Activated CD8-positive, alpha-beta memory T cell treated with anti-CD3 and anti-CD28 coated beads, Interleukin-2, amount 10 ng/mL, durations not matched to agents 7 days and 5 days (primary cell): Measurements from ENCODE around the gene TOMM40L. TPM values are rescaled to one million over a fixed set of nuclear protein-coding genes. Genes with fewer than 3 reads are reported as not detected.
A peak's percentile ranks its signal among the peaks of the same experiment; 100 is the strongest.

Source experiments
- ATAC-seq: fragments of 150-1000 bp; cut with Tn5 transposase; one replicate; pipeline ENCODE4 v1.10.0; 2021; ENCODE audit warnings: moderate library complexity
- CTCF ChIA-PET: fragments of 350-600 bp; sonication (Branson Sonifier 250); formaldehyde crosslinking; loops from one replicate; lab custom pipeline; 2021; ENCODE audit warnings: antibody characterized with exemption; lab: Charles Lee
- DNase-seq: peaks from one replicate; pipeline ENCODE4 v3.0.0-alpha.2; 2020
- H3K27ac Mint-ChIP-seq: one replicate; pipeline ENCODE4 v1.8.0; 2021; ENCODE audit warnings: mild to moderate bottlenecking, mixed read lengths
- H3K27me3 Mint-ChIP-seq: one replicate; pipeline ENCODE4 v1.8.0; 2021; ENCODE audit warnings: mixed read lengths
- H3K36me3 Mint-ChIP-seq: one replicate; pipeline ENCODE4 v1.8.0; 2021; ENCODE audit warnings: mild to moderate bottlenecking, mixed read lengths
- H3K4me1 Mint-ChIP-seq: one replicate; pipeline ENCODE4 v1.8.0; 2021; ENCODE audit warnings: mixed read lengths
- H3K4me3 Mint-ChIP-seq: one replicate; pipeline ENCODE4 v1.8.0; 2021; ENCODE audit warnings: mild to moderate bottlenecking, moderate library complexity, mixed read lengths
- H3K9me3 Mint-ChIP-seq: one replicate; pipeline ENCODE4 v1.8.0; 2022; ENCODE audit warnings: low read depth, mixed read lengths
- total RNA-seq, 2 experiments: library from RNA; stranded (reverse); gene quantifications; one replicate each; pipeline ENCODE4 v1.2.3, GENCODE V29; 2021

Gene TOMM40L
- total RNA-seq, 2 experiments from 2014 or later, result 19.4 to 27.6 TPM

DNA sequence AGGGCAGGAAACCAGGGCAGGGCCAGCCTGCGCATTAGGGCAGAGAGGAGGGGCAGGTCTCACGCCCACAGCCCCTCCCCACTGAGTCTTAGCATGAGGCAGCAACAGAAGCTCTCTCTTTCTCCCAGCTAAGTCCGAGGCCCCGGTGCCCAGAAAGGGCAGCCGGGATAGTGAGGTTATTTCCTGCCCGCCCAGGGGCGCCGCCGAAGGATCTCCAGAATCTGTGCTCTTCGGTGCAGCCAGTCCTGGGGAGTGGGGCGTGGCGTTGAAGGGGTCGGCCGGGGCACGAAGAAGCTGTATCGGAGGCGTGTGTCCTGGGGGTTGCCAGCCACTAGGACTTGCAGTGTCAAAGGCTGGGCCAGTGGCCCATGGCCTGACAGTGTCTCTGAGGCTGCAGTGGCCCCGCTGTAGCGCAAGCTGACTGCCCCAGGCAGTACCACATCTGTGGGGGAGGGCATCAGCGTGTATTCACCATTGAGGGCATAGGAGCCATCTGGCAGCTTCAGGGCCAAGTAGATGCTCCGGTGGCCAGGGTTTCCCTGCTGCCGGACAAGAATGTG is 34.8 kb upstream of the TOMM40L start:
- no peak for DNase-seq
- ATAC-seq, result no peak
- Mint-ChIP-seq H3K36me3 (peaks cover 1% of the 10 kb centered on the region), H3K4me3 (no peak overlapping the region), H3K9me3 (no peaks in the 10 kb centered on the region), H3K27me3 (no peaks in the 10 kb centered on the region), H3K27ac (no peak overlapping the region), H3K4me1 (peaks cover 50% of the 10 kb centered on the region)
- CTCF ChIA-PET, result interaction anchor here (1.3 to 7.0 kb wide), 12 partner anchors 9 to 191 kb away, joined by 3 to 77 read pairs (median 16); partner anchors contain the start of genes B4GALT3, CFAP126, NDUFS2 and PPOX

DNA sequence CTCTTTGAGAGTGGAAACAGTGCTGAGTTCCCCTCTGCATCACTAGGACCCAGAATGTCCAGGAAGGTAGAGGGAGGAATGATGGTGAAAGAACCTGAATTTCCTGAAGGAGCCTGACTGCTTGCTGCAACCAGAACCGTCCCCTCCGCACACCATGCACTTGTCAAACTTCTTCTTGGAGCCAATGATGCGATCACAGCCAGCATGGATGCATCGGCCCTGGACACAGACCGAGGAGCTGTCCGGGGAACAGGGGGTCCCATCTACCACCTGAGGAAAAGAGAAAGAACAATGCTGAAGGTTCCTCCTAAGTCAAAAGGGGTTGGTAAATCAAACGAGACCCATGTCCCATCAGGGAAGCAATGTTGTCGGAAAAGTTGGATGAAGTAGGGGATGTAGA is 33.9 kb upstream of the TOMM40L start:
- DNase-seq, result no peak

DNA sequence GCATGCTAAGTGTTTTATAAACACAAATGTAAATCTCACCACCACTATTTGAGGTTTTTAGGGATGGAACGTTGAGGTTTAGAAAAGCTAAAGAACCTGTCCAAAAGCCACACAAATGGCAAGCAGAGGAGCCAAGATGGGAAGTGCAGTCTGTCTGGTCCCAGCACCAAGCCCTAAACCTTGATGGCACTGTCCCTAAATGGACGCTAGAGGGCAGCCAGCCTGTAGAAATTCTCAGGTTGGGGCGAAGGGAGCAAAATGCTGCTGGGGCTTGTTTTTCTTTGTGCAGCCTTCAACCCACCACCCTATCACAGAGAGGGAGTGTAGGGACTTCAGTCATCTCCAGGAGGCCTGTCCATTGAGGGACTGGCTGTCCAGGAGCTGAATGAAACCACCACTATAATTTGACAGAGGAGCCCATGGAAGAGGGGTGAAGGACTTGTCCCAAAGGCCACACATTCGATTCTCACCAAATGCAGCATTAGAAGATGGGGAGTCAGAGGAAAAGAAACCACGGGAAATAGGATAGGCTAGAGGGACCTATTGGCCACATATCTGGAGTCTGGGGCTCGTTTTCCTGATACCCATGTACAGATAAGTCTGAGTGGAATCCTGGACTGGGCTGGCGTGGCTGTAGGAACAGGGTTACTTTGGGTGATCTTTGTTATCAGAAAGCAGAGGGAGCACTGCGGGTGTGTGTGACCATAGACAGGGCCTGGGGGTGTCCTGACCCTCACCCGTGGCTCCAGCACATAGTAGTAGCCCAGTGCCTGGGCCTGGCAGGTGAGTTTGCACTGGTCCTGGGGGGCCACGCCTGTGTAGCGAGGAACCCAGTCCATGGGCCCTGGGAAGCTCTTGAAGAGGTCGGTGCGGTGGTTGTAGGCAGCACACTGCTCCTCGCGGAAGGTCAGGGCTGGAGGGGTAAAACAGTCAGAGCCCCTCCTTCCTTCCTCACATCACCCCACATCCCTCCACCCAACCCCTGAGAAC is 33.1 kb upstream of the TOMM40L start:
- peak overlapping the region; percentile 83 for H3K27ac Mint-ChIP-seq
- no peaks in the 10 kb centered on the region for H3K9me3 Mint-ChIP-seq
- CTCF ChIA-PET, result interaction anchor here (0.7 to 7.0 kb wide), 21 partner anchors 11 to 449 kb away, joined by 3 to 77 read pairs (median 4); partner anchors contain the start of genes B4GALT3, NDUFS2, PPOX and TOMM40L
- peak; percentile 94 for ATAC-seq
- H3K27me3 Mint-ChIP-seq, result no peaks in the 10 kb centered on the region
- H3K4me1 Mint-ChIP-seq, result peaks cover 42% of the 10 kb centered on the region
- no peak overlapping the region for H3K4me3 Mint-ChIP-seq
- DNase-seq, result peak; percentile 82
- peaks cover 1% of the 10 kb centered on the region for H3K36me3 Mint-ChIP-seq

More for the DNA sequence above, 33.9 kb upstream of the TOMM40L start:
- Mint-ChIP-seq H3K9me3 (no peaks in the 10 kb centered on the region), H3K4me1 (peaks cover 46% of the 10 kb centered on the region), H3K4me3 (no peak overlapping the region), H3K27me3 (no peaks in the 10 kb centered on the region), H3K27ac (peak overlapping the region; percentile 19), H3K36me3 (peaks cover 1% of the 10 kb centered on the region)
- ATAC-seq, result no peak
- CTCF ChIA-PET, result interaction anchor here (0.7 to 7.0 kb wide), 20 partner anchors 10 to 448 kb away, joined by 3 to 77 read pairs (median 7); partner anchors contain the start of genes B4GALT3, NDUFS2, PPOX and TOMM40L

DNA sequence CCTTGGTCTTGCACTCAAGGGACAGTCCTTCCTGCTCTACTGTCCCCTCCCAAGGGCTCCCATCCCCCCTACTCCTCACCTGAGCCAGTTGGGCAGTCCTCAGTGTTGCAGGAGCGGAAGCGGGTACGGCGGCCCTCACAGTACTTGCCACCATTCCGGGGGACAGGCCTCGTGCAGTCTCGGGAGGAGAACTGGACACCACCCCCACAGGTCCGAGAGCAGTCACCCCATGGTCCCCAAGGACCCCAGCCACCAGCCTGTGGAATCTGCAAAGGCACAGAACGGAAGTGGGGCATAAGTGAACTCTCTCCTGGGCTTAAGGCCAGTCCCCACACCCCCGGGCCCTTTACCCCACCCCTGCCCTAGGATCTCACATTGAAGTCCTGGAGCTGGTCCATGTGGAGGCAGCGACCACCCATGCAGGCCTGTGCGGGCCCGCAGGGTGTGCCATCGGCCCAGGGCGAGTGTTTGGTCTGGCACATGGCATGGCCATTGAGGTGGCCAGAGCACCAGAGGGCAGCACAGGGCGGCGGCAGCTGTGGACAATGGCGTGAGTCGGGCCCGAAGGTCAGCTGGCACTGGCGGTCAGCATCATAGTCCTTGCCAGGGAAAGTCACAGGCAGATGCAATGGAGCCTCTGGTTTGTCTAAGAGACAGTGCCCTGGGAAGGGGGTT is 32.2 kb upstream of the TOMM40L start:
- Mint-ChIP-seq H3K4me3 (no peak overlapping the region), H3K4me1 (peaks cover 38% of the 10 kb centered on the region)
- CTCF ChIA-PET, result interaction anchor here (0.9 to 7.0 kb wide), 10 partner anchors 7 to 198 kb away, joined by 3 to 77 read pairs (median 12); partner anchors contain the start of genes NDUFS2, PPOX and TOMM40L

DNA sequence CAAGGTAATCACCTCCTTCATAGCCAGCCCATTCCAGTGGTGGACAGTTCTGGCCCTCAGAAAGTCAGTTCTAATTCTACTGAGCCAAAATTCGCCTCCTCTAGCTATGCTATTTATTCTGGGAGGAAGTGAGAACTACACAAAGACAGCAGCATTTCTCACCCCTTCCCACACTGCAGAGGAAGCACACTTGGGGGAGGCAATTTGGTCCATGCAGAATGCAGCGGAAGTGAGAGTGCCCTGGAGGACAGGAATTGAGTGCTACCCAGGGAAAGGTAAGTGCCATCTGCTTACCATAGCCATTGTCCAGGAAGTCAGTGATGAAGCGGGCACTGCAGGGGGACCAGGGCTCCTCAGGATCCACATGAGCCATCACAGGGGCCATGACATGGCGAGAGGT is 30.7 kb upstream of the TOMM40L start:
- ATAC-seq, result no peak
- no peak for DNase-seq
- no peak overlapping the region for H3K4me3 Mint-ChIP-seq
- peaks cover 43% of the 10 kb centered on the region for H3K4me1 Mint-ChIP-seq
- CTCF ChIA-PET, result interaction anchor here (1.5 to 7.0 kb wide), 5 partner anchors 8 to 187 kb away, joined by 5 to 77 read pairs (median 23); partner anchors contain the start of genes NDUFS2 and TOMM40L
- H3K36me3 Mint-ChIP-seq, result no peaks in the 10 kb centered on the region
- no peaks in the 10 kb centered on the region for H3K27me3 Mint-ChIP-seq
- no peaks in the 10 kb centered on the region for H3K9me3 Mint-ChIP-seq
- H3K27ac Mint-ChIP-seq, result peak overlapping the region; percentile 61

More for the DNA sequence above, 32.2 kb upstream of the TOMM40L start:
- Mint-ChIP-seq H3K27me3 (no peaks in the 10 kb centered on the region), H3K27ac (no peak overlapping the region), H3K36me3 (no peaks in the 10 kb centered on the region), H3K9me3 (no peaks in the 10 kb centered on the region)
- DNase-seq, result no peak
- no peak for ATAC-seq

DNA sequence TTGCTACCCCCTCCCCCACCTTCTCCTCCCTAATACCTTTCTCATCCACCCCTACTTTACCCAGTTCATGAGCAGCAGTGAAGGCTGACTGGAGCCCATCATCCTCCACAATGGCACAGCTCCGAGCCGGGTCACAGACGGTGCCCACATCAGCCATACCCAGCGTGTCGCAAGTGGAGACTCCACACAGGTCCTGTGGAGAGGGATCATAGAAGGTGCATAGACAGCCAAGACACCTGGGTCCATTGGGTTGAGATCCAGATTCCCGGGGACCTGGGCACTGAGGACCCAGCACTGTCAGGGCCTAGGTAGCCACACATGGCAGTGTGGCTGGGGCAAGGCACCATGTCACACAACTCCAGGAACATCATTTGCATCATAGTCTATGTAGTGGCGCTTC is 29.7 kb upstream of the TOMM40L start:
- ATAC-seq, result no peak
- H3K27me3 Mint-ChIP-seq, result no peaks in the 10 kb centered on the region
- CTCF ChIA-PET, result interaction anchor here (7.0 kb wide), 1 partner anchor 7 kb away, joined by 58 read pairs; the partner anchor contains the start of gene NDUFS2
- DNase-seq, result no peak
- H3K9me3 Mint-ChIP-seq, result no peaks in the 10 kb centered on the region
- no peaks in the 10 kb centered on the region for H3K36me3 Mint-ChIP-seq
- no peak overlapping the region for H3K4me3 Mint-ChIP-seq
- H3K4me1 Mint-ChIP-seq, result peaks cover 52% of the 10 kb centered on the region
- H3K27ac Mint-ChIP-seq, result no peak overlapping the region

DNA sequence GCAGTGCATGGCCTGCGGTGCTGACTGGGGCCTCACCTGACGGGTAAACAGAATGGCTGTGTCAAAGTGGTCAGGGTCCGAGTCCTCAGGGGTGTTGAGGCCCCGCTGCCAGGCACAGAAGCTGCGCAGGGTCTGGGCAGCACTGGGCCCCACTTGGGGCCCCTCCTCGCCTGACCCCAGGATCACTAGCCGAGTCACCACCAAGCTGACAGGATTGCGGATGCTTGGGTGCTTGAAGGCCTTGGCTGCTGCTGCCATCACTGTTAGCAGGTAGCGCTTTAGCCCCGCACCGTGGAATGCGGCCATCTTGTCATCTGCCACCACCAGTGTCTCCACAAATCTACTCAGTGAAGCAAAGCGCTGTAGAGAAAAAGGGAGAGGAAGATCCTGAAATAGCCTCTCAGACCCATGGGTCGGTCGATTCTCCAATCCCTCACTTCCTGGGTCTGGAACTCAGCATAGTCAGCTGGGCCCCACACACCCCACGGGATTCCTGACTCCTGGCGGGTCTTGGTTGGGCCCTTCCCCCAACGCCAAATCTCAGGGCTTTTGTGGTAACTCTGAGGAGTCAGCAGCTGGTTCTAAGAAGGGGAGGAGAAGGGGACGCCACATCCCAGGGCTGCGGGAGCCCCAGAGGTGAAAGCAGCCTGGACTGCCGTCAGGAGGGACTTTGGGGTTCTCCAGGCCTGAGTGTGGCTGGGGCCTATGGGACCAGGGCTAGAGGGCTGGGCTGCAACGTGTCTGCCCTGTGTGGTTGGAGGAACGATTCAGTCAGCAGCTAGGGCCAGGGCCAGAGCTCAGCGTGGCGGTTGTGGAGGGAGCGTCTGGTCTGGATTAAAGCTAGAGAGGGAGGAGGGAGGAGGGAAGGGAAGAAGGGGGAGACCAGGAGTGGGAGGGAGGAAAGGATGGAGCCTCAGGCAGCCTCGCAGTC is 29.1 kb upstream of the TOMM40L start:
- H3K4me1 Mint-ChIP-seq, result peaks cover 59% of the 10 kb centered on the region
- DNase-seq, result no peak
- CTCF ChIA-PET, result interaction anchor here (2.3 kb wide), 1 partner anchor 29 kb away, joined by 6 read pairs; the partner anchor contains the start of gene TOMM40L
- no peaks in the 10 kb centered on the region for H3K27me3 Mint-ChIP-seq
- no peak for ATAC-seq
- H3K4me3 Mint-ChIP-seq, result no peak overlapping the region
- H3K36me3 Mint-ChIP-seq, result no peaks in the 10 kb centered on the region
- no peak overlapping the region for H3K27ac Mint-ChIP-seq
- H3K9me3 Mint-ChIP-seq, result no peaks in the 10 kb centered on the region

DNA sequence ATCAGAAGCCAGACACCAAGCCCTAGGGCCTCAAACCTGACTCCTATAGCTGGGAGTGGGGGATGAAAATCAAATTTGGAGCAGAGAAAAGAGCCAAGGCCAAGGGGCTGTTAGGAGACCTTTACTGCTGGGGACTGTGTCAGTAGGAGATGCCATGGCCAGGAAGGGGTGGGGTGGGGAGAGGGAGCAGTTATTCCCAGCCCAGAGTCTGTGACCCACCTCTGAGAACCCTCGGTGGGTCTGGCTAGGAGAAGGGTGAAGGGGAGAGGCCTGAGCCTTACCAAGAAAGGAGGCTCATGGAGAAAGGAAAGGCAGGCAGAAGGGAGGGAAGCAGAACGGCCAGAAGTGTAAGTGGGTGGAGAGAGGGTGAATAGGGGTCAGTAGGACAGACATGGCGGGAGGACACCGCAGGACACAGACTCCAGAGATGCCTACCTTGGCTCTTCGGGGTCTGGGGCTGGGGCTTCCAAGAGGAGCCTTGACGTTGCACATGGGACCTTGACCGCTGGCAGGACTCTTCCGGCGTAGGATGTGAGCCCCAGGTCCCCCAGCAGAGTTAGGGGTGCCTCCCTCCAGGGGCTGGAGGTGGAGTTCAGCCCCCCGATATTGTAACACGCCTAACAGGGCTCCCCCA is 28.2 kb upstream of the TOMM40L start:
- peaks cover 2% of the 10 kb centered on the region for H3K36me3 Mint-ChIP-seq
- H3K27ac Mint-ChIP-seq, result no peak overlapping the region
- H3K27me3 Mint-ChIP-seq, result no peaks in the 10 kb centered on the region
- no peaks in the 10 kb centered on the region for H3K9me3 Mint-ChIP-seq
- CTCF ChIA-PET, result interaction anchor here (1.0 to 2.3 kb wide), 2 partner anchors 28 to 32 kb away, joined by 3 to 6 read pairs; partner anchors contain the start of genes PPOX and TOMM40L
- no peak overlapping the region for H3K4me3 Mint-ChIP-seq
- DNase-seq, result no peak
- no peak for ATAC-seq
- peaks cover 53% of the 10 kb centered on the region for H3K4me1 Mint-ChIP-seq

DNA sequence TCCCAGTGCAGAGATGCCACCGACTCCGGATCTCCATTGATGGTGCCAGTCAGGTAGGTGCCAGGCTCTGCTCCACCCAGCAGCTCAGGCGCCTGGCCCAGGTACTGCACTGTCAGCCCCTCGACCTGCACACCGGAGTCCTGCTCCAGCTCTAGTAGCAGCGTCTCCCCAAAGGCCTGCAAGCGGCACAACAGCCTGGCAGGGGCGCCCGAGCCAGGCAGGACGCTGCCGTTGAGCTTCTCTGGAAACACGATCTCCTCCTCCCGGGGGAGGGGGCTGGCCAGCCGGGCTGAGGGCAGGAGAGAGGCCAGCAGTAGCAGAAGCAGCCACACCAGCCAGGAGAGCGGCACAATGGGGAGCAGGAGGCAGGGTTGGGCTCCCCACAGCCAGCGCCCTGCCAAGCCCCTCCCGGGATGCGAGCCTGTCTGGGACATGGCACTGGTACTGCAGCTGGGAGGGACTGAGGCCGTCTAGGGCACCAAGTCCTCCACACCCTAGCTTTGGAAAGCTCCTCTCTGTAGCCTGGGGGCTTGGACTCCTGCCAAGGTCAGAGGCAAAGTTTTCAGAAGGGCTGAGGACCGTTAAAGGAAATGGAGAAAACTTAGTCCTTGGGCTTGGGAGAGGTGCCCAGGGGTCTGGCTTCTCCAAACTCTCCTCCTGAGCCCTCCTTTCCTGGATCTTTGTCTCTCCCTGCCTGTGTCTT is 27.5 kb upstream of the TOMM40L start:
- H3K27me3 Mint-ChIP-seq, result no peaks in the 10 kb centered on the region
- DNase-seq, result no peak
- CTCF ChIA-PET, result interaction anchor here (0.9 to 2.3 kb wide), 5 partner anchors 17 to 183 kb away, joined by 3 to 6 read pairs (median 3); partner anchors contain the start of genes PPOX and TOMM40L
- H3K36me3 Mint-ChIP-seq, result peaks cover 4% of the 10 kb centered on the region
- ATAC-seq, result no peak
- no peaks in the 10 kb centered on the region for H3K9me3 Mint-ChIP-seq
- H3K4me1 Mint-ChIP-seq, result peaks cover 54% of the 10 kb centered on the region
- H3K4me3 Mint-ChIP-seq, result no peak overlapping the region
- no peak overlapping the region for H3K27ac Mint-ChIP-seq

DNA sequence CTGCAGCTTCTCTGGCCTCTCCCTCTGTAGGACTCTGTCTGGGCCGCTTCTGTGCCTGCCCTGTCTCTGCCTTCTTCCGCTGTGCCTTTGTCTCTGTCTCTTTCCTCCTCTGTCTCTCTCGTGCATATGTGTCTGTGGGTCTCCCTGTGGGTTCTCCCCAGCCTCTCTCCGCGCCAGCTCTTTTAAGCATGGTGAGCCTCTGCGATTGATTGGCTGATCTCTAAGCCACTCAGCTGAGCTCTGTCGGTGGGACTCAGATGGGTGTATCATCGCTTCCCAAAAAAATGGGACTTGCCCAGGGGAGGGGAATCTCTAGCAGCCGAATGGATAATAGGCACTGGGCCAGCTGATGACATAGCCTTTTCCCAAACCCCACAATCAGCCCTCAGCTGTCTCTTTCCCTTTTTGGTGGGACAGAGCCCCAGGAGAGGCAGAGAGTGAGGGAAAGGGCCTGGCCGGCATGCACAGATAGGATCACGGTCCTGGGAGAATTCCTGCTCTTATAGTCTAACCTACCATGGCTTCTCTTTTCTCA is 26.9 kb upstream of the TOMM40L start, which contains the start of gene ADAMTS4:
ADAMTS4 (minus strand) TSS at position 158 of the 535 bp plus-strand sequence. CDS start 427 bp downstream, outside the sequence.
- ATAC-seq, result no peak

More for the DNA sequence above, 26.9 kb upstream of the TOMM40L start, which contains the start of gene ADAMTS4:
- Mint-ChIP-seq H3K27ac (peak within 1 kb of the TSS; percentile 95), H3K27me3 (no peaks in the 10 kb centered on the region), H3K4me1 (peaks cover 60% of the 10 kb centered on the region), H3K4me3 (no peak within 1 kb of the TSS), H3K36me3 (peaks cover 9% of the 10 kb centered on the region), H3K9me3 (no peaks in the 10 kb centered on the region)
- CTCF ChIA-PET, result interaction anchor here (0.9 to 2.3 kb wide), 6 partner anchors 18 to 183 kb away, joined by 3 to 6 read pairs (median 3); partner anchors contain the start of genes PPOX and TOMM40L
- DNase-seq, result no peak
